HG03460 (cell line): ENCODE results near the gene CDK5RAP3.
A peak's percentile ranks its signal among the peaks of the same experiment; 100 is the strongest.
"Not testable (repeated sequence)": the region's sequence is repeated elsewhere in the genome, so short reads cannot be mapped to it uniquely, and the experiment has no call there.

ENCODE experiments used
- ATAC-seq: cut with Tn5 transposase; IDR thresholded peaks from one replicate; pipeline ENCODE4 v1.9.1; 2021; ENCODE audit not compliant: unreplicated experiment

Gene CDK5RAP3

DNA sequence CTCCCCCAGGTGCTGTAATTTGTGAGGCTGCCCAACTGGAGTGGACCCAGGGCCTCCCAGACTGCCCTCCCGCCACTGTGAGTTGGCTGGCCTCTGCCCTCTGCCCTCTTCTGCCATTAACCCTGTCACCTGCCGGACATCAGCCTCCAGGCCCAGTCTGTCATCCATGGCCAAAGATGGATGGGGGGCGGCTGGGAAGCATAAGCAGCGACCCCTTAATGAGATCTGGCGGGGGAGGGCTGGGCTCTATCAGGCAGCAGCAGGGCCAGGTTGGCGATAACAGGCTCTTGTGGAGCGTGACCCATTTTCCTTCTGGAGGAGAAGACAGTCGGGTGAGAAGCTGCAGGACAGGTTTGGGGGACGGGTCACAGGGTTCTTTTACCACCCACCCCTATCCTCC, 25.3 kb downstream of the CDK5RAP3 start:
- ATAC-seq = no peak

DNA sequence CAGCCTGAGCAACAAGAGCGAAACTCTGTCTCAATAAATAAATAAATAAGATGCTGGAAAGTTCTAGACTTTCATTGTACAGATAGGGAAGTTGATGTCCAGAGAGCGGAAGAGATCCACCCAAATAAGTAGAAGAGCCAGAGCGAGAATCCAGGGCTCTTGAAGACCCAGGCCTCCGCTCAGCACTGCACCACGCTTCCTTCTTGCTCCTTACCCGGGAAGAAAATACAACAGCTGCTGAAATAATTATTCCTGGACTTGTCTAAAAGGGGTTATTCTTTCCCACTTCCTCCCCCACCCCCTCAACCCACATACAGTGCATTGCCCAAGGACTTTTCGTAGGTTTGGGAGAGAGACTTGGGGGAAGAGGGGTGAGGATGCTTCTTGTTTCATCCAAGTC, 26.7 kb downstream of the CDK5RAP3 start:
- ATAC-seq = no peak

DNA sequence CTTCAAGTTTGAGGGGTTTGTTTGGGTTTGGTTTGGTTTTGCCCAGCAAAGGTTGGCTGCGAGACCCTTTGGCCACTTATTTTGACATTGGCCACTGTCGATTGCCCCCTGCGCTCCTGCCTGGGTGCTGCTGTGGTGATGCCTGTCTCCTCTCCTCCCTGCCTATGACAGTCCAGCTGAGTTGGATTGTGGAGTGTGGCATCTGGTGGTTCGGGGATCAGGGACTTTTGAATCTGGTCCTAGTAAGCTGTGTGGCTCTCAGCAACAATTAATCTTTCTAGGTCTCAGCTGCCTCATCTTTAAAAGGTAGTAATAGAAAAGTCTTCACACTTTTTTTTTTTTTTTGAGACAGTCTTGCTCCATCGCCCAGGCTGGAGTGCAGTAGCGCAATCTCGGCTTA, 27.1 kb downstream of the CDK5RAP3 start:
- no peak for ATAC-seq

DNA sequence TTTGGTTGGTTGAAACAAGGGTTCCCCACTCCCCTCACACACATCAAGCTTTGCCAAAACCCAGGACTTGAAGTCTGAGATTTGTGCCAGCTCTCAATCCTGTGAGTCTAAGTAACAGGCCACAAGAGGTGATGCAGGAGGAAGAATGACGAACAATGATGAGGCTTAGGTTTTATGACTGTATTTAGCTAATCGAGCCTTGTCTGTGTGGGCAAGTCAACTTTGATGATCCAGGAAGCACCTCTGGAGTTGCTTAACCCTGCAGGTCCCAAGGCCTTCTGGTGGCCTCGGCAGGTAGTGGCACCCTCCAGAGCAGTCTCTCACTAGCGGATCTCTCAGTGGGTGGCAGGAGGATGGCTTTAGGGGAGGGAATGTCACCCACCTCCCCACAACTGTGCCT, 28.7 kb downstream of the CDK5RAP3 start:
- ATAC-seq = no peak

DNA sequence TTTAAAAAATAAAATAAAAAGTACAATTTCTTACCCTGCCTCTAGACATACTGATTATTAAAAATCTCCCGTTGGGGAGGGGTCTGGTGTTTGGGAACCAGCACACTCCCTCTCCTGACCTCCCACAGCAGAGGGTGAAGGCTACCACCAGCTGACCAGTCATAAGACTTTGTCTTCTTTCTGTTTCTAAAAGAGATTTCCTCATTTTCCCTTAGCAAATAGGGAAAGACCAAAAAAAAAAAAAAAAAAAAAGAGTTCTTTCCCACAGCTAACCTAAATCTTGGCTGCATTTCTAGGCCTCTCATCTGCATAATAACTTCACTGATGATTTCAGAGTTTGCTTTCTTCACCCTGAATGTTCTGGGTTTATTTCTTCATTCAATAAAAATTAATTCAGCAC, 30.3 kb downstream of the CDK5RAP3 start:
- ATAC-seq = no peak

DNA sequence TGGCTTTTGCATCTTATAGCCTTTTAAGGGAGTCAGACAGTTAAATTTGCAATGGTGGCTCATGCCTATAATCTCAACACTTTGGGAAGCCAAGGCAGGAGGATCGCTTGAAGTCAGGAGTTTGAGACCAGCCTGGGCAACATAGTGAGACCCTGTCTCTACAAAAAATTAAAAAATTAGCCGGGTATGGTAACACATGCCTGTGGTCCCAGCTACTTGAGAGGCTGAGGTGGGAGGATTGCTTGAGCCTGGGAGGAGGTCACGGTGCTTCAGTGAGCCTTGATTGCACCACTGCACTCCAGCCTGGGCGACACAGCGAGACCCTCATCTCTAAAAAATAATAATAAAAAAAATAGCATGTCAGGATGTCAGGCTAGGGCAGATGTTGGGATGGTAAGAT, 30.7 kb downstream of the CDK5RAP3 start:
- ATAC-seq = not testable (repeated sequence)

DNA sequence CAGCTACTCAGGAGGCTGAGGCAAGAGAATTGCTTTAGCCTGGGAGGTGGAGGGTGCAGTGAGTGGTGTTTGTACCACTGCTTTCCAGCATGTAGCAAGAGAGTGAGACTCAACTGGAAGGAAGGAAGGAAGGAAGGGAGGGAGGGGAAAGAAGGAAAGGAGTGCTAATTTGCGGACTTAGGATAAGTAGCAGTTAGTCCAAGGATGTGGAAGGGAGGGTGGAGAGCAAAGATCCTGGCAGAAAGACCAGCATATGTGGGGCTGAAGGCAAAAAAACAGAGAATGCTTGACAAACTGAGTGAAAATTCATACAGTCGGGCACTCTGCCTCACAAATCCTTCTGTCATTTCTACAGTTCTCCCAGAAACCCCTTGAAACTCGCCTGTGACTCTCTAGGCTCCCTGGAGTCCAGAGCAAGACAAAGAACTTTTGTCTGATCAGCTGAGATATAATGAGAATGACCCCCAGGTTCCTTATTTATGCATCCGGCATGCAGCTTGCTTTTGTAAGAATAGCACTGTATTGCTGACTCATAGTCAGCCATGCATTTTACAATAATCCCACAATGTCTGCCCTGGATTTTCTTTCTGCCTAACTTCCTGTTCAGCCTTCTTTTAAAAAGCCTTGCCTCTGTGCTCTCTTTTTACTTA, 31.5 kb downstream of the CDK5RAP3 start:
- ATAC-seq = no peak

DNA sequence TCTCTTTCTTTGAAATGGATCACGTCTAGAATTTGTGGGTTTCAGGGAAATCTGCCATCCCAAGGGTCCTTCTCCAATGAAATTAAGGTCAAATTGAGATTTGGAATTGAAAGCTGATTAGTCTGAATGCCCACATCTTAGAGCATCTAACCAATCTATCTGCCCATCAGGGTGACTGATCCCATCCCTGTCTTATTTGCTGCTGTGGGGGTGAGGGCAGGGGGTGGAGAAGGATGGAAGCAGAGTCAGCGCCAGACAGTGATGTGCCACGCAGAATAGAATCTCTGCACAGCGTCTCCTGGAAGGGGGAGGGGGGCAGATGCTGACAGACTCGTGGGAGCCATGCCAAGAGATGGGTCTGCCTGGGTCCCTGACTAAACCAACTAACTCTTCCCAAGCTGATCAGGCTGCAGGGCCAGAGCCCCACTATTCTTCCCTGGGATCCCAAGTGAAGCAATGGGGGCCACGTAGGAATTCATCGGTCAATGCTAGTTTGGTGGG, 32.1 kb downstream of the CDK5RAP3 start:
- no peak for ATAC-seq

DNA sequence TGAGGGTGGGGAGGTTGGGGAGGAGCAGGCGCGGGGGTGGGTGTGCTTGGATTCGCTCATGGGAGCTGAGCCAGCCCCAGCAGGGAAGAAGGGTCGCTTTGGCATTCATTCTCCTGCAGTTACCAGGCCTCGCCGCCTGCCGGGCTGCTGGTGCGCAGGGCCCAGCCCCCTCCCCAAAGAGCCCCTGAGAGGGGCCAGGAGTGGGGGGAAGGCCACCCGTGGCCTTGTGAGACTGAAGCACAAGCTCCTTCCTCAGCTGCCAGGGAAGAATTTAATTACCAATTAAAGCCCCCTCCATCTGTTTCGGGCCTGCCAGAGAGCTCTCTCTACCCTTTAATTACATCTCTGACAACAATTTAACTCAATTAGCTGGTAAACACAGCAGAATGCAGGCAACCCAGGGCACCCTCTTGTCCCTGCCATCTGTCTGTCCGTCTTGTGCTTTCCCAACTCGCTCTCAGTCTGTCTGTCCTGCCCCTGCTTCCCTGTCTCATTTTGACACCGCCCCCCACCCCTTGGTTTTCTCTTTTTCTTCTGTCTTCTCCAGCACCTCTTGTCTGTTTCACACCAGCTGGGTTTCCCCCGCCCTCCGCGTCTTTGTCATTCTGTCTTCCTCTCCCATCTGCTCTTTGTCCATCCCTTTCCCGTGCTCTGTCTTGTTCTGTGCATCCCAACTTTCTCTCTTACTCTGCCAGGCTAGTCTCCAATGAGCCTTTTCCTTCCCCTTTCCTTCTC, 32.7 kb downstream of the CDK5RAP3 start:
- no peak for ATAC-seq

DNA sequence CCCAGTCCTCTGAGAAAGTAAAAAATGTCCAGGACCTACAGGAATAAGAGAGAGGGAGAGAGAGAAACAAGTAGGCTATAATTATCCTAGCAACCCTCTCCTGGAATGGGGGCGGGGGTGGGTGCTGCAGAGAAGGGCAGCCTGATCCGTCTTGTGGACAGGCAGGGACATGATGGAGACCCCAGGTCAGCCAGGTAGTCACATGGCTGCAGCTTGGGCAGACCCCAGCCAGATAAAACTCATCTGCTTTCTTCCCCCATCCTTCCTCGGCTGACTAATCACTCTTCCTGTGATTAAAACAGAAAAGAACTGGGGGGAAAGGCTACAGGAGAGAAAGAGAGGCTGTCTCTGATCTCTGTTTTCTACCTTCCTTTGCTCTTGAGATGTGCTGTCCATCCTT, 34.1 kb downstream of the CDK5RAP3 start:
- no peak for ATAC-seq

DNA sequence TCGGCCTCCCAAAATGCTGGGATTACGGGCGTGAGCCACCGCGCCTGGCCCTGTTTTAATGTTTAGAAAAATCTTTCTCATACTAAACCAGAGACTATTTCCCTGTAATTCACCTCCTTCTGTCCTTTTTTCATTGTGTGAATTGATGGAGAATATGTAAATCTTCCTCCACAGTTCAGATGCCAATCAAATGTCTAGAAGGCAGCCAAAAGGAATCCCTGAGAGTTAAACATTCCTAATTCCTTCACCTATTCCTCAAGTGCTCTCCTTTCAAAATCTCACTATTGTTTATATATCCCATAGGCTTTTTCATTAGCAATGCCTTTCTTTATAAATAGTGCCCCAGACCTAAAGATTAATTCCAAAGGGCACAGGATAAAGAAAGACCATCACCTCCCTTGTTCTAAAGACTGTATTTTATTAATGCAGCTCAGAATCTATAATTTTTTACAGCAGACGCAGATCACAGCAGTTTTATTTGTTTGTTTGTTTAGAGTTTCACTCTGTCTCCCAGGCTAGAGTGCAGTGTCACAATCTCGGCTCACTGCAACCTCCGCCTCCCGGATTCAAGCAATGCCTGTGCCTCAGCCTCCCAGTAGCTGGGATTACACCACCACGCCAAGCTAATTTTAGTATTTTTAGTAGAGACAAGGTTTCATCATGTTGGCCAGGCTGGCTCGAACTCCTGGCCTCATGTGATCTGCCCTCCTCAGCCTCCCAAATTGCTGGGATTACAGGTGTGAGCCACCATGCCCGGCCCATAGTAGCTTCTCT, 36.2 kb downstream of the CDK5RAP3 start:
- ATAC-seq = no peak

DNA sequence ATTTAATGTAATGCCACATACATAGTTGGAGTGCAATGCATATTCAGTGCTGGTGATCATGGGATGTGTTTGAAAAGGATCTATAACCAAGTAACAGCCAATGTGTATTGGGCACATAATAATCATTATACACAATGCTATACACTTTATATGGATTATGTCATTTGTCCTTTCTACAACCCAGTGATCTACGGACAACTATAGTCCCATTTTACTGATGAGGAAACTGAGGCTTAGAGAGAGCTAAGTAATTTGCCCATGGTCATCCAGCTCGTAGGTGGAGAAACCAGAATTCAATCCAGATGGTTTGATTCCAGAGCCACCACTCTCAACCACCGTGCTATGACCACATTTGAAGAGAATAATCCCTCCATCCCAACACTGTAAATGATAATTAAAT, 39.3 kb downstream of the CDK5RAP3 start:
- no peak for ATAC-seq

DNA sequence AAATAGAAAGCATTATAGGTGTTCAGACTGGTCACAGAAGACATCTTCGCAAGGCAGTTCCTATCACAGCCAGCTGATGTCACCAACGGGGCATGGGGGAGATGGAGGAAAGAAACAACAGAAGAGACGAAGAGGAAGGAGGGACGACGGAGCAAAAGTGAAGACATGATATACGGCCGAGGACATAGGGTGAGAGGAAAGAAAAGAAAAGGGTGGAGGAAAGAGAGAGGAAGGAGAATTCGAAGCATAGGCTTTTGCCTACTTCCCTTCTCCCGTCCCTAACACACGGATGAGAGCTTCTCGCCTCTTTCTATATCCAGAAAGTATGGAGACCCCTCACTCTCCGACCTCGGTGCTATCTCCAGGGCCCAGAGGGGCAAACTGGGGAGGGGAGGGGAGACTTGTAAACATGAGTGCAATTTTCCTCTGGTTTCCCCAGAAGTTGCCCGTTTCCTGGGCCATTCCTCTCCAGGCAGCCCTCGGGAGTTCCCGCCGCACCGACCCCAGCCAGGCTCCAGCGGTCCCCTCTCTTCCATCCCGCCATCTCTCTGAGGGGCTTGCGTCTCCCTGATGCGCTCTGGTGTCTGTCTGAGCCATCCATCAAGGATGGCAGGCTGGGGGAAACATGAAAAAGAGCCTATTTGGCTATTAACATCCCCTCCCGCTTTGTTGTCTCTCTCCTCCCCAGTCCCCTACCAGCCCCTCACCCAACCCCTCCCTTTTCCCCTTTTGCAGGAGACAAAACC, 40.7 kb downstream of the CDK5RAP3 start:
- ATAC-seq = no peak

DNA sequence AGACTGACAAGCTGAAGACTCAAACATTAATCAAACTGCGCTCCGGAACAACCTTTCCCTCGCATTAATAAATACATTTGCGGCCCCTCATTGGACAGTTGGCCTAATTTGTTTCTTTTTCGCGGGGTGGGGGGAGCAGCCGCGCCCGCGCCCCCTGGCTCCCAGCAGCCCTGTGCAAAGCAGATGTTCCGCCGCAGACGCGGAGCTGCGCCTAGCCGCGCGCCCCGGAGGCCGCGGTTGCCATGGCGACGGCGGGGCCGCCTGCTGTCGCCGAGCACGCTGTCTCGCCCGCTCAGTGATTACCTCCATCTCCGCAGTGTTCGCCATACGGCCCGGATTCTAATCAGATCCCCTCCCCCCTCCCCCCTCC, 41.2 kb downstream of the CDK5RAP3 start:
- ATAC-seq = no peak

DNA sequence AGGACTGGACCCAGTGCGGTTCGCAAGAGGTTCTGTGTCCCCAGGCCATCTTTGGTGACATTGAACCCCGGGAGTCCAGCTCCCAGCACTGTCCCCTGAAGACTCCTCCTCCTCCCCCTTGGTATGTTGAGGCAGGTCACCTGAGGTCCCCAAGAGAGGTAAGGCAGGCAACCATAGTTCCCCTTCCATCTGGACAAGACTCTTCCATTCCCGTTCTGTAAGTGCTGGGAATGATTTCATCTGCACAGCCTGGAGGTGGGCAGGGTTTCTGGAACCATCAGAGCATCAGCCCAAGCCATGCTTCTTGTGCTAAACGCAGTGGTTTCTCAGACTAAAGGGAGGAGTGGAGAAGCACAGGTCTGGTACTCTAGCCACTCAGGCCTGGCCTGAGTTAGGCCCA, 41.7 kb downstream of the CDK5RAP3 start:
- no peak for ATAC-seq

DNA sequence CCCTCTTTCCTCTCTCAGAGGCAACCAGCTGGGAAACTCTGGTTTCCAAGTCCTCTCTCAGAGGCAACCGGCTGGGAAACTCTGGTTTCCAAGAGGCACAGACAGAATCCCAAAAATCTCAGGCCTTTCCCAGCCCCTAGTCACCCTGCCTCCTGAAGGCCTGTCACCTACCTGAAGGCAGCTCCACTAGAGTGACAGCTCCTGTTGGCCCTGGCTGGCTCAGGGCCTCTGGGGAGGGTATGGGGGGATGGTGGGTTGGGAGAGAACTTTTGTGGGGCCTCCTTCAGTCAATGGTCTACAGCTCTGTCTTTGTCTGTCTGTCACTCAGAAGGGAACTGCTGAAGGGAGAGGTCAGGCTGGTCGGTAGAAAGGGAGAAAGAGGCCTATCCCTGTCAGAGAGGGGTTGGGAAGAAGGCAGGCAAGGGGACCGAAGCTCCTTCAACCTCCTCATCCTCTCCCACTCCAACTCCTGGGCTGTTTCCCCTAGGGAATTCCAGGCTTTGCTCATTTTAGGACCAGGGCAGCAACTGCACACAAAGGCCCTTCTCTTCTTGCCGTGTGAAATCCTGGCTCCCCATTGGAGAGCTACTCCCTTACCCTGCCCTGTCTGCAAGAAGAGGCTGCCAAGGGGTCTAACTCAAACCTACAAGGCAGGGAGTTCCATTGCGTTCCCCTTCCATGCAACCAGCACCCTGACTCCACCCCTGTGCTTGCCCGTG, 43.1 kb downstream of the CDK5RAP3 start:
- ATAC-seq = no peak

DNA sequence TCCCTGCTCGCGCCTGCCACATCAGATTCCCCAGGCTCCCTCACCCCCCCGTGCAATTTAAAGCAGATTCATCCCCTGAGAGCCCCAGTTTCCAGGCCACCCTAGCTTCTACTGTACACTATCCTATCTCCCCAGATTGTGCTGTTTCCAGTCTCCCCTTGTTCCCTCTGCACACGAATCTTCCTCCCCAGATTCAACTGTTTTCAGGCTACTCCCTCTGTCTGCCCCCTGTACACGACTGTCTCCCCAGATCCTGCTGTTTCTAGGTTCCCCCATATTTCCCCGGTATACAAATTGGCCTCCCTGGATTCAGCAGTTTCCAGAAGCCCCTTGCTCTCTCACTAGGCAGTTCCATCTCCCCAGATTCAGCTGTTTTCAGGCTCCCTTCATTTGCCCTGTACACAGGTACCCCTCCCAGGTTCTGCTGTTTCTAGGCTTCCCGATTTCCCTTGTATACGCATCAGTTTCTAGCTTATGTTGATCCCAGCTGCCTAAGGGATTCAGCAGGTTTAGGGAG, 43.7 kb downstream of the CDK5RAP3 start:
- no peak for ATAC-seq

DNA sequence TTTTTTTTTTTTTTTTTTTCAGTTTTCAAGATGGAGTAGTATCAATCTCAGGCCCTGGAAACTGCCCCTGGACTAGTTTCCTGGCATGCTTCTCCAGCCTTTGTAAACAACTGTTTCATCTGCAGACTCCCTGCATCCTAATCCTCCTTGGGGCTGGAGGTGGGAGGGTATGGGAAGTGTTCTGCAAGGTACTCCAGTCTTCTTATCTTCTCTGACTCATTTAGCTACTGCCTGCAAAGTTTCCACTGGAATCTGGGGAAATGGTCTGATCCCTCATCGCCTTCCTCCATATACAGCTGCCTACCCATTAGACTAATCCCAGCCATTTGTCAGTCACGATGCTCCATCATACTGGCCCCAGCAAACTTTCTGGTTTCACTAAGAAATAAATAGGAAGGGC, 45.2 kb downstream of the CDK5RAP3 start:
- no peak for ATAC-seq

DNA sequence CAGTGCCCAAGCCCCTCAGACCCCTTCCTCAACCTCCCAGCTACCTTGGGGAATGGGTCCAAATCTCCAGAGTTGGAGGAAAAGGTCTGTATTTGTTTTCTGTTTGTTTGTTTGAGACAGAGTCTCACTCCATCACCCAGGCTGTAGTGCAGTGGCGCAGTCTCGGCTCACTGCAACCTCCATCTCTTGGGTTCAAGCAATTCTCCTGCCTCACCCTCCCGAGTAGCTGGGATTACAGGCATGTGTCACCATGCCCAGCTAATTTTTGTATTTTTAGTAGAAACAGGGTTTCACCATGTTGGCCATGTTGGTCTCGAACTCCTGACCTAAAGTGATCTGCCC, 46.9 kb downstream of the CDK5RAP3 start:
- ATAC-seq = peak; percentile 20

DNA sequence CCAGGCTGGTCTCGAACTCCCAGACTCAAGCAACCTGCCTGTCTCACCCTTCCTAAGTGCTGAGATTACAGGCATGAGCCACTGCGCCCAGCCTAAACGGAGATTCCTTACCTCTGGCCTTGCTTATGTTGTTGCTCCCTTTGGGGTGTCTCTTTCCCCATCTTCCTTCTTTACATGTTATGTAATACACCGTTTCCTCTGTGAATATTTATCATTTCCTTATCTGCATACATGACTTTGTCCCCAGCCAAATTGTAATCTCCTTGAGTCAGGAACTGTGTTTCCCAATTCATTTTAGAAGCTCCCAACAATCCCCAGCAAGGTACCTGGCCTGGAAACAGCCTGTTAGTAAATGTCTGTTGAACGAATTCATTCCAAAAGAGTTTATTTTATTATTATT, 51.0 kb downstream of the CDK5RAP3 start:
- no peak for ATAC-seq

DNA sequence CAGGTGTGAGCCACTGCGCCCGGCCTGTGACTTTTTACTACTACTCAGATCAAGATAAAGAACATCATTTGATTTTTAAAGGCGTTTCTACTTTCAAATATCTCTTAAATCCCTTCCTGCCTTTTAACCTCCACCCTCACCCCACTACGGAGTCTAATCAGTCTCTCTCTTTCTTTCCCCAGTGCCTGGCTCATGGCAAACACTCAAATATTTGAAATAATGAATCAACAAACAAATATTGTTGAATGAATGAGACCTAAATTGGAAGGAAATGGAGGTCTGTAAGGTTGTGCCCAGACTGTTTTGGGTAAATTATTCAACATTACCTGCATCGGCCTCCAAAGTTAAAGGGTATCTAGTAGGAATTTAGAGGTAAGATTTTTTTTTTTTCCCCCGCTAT, 52.0 kb downstream of the CDK5RAP3 start:
- ATAC-seq = no peak
